Natural killer cell treated with Interleukin-12 subunit alpha and Interleukin-12 subunit beta and Interleukin-15 and Interleukin-18, amount 100 ng/mL, for 72 hours (primary cell): ENCODE measurements around the gene SRM. TPM values are rescaled to one million over a fixed set of nuclear protein-coding genes. Genes with fewer than 3 reads are reported as not detected.
"Not testable (repeated sequence)": the region's sequence is repeated elsewhere in the genome, so short reads cannot be mapped to it uniquely, and the experiment has no call there.

Source experiments
- ATAC-seq, 2 donors: fragments of 150-1000 bp; cut with Tn5 transposase in 1 of 2; sonication (Bioruptor Pico), chemical (Tn5 transposase) in 1 of 2; 2 replicates each; pipeline ENCODE4 v1.10.0; 2021
- DNase-seq: peaks from one replicate; pipeline ENCODE4 v3.0.0; 2022; ENCODE audit warnings: low spot score
- H3K27ac Mint-ChIP-seq, 2 donors: 1 replicate in 1 of 2; 2 replicates in 1 of 2; pipeline ENCODE4 v1.8.0; 2022; ENCODE audit warnings: mixed read lengths in 2 of 2, mild to moderate bottlenecking in 1 of 2, moderate library complexity in 1 of 2
- H3K27me3 Mint-ChIP-seq, 2 donors: 1 replicate in 1 of 2; 2 replicates in 1 of 2; pipeline ENCODE4 v1.8.0; 2022; ENCODE audit warnings: mixed read lengths in 2 of 2
- H3K36me3 Mint-ChIP-seq: one replicate; pipeline ENCODE4 v1.8.0; 2022; ENCODE audit warnings: mixed read lengths
- H3K4me1 Mint-ChIP-seq, 2 donors: 1 replicate in 1 of 2; 2 replicates in 1 of 2; pipeline ENCODE4 v1.8.0; 2022; ENCODE audit warnings: low read depth in 2 of 2, mixed read lengths in 2 of 2, mild to moderate bottlenecking in 1 of 2
- H3K4me3 Mint-ChIP-seq: one replicate; pipeline ENCODE4 v1.8.0; 2022; ENCODE audit warnings: mixed read lengths
- H3K9me3 Mint-ChIP-seq: 2 replicates; pipeline ENCODE4 v1.8.0; 2022; ENCODE audit warnings: mixed read lengths
- total RNA-seq, 2 donors: library from RNA; stranded (reverse); gene quantifications; one replicate each; pipeline ENCODE4 v1.2.3, GENCODE V29; 2022

SRM gene
- total RNA-seq, 2 donors from 2014 or later = 98.2 to 209 TPM

GRCh38 chr1:11058595-11059154, 1.1 kb downstream of the SRM start:
- H3K27me3 Mint-ChIP-seq = no peaks in the 10 kb centered on the region
- no peak for ATAC-seq
- no peaks in the 10 kb centered on the region for H3K36me3 Mint-ChIP-seq
- peak overlapping the region; percentile 82 to 89 for H3K27ac Mint-ChIP-seq
- DNase-seq = no peak
- H3K4me3 Mint-ChIP-seq = peak overlapping the region; percentile 96
- H3K4me1 Mint-ChIP-seq = peaks cover 38 to 39% of the 10 kb centered on the region in 2 donors
- no peaks in the 10 kb centered on the region for H3K9me3 Mint-ChIP-seq

- H3K4me3 Mint-ChIP-seq = peak overlapping the region; percentile 96
- DNase-seq (no peak), ATAC-seq (no peak)
- peaks cover 32 to 33% of the 10 kb centered on the region in 2 donors for H3K4me1 Mint-ChIP-seq
- H3K36me3 Mint-ChIP-seq = no peaks in the 10 kb centered on the region
- no peaks in the 10 kb centered on the region for H3K9me3 Mint-ChIP-seq
- H3K27ac Mint-ChIP-seq = no peak overlapping the region
- H3K27me3 Mint-ChIP-seq = no peaks in the 10 kb centered on the region
Observed at GRCh38 chr1:11058026-11058425, 1.8 kb downstream of the SRM start.

GRCh38 chr1:11057477-11057876, 2.3 kb downstream of the SRM start:
- ATAC-seq (no peak), DNase-seq (no peak)
- Mint-ChIP-seq H3K36me3 (no peaks in the 10 kb centered on the region), H3K9me3 (no peaks in the 10 kb centered on the region), H3K4me3 (peak overlapping the region; percentile 25), H3K27ac (no peak overlapping the region), H3K4me1 (peaks cover 27 to 28% of the 10 kb centered on the region in 2 donors), H3K27me3 (no peaks in the 10 kb centered on the region)

- Mint-ChIP-seq H3K4me3 (no peak overlapping the region), H3K9me3 (no peaks in the 10 kb centered on the region), H3K36me3 (no peaks in the 10 kb centered on the region), H3K4me1 (peaks cover 18 to 23% of the 10 kb centered on the region in 2 donors), H3K27me3 (peaks cover 0 to 2% of the 10 kb centered on the region in 2 donors), H3K27ac (no peak overlapping the region)
- ATAC-seq (no peak), DNase-seq (no peak)
Observed at GRCh38 chr1:11056504-11056903, 3.3 kb downstream of the SRM start.

- DNase-seq (no peak), ATAC-seq (no peak)
- Mint-ChIP-seq H3K27ac (no peak overlapping the region), H3K27me3 (peaks cover 0 to 2% of the 10 kb centered on the region in 2 donors), H3K36me3 (no peaks in the 10 kb centered on the region), H3K9me3 (no peaks in the 10 kb centered on the region), H3K4me3 (no peak overlapping the region), H3K4me1 (peaks cover 12 to 19% of the 10 kb centered on the region in 2 donors)
Observed at GRCh38 chr1:11055676-11056075, 4.1 kb downstream of the SRM start.

DNA sequence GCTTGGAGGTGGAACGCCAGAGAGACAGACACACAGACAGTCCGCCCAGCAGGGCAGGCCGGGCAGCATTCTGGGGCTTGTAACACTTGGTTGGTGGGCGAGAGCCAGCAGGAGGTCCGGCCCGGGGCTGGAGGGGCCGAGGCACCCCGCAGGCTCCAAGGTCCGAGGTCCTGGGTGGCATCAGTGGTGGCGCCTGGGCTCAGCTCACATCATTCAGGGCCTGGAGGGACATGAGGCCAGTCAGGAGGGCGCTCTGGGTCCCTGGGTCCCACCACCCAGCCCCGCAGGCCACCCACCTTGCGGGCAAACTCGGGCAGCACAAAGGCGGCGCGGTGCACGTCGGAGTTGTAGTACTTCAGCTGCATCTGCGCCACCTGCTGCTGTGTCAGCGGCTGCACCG, 5.2 kb downstream of the SRM start:
- Mint-ChIP-seq H3K4me1 (peaks cover 6 to 13% of the 10 kb centered on the region in 2 donors), H3K36me3 (no peaks in the 10 kb centered on the region), H3K9me3 (no peaks in the 10 kb centered on the region), H3K27me3 (peaks cover 0 to 2% of the 10 kb centered on the region in 2 donors), H3K4me3 (no peak overlapping the region), H3K27ac (no peak overlapping the region)
- DNase-seq (no peak), ATAC-seq (no peak)

DNA sequence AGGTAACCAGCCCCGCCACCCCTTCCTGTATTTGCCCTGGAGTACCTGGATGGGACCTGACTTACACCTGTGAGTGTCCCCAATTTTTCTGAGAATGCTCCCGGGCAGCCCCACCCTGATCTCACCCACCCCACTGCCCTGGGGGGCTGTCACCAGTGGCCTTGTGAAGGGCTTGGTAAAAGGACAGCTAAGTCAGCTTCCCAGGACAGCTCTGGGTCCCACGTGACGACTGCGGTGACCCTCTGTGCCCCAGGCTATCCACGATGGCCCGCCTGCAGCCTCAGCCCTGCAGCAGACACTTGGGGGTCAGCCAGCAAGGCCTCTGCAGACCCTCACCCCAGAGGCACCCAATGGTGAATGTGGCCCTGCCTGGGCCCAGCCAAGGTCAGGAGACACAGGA, 5.6 kb downstream of the SRM start:
- ATAC-seq = no peak
- DNase-seq = no peak
- H3K27ac Mint-ChIP-seq = no peak overlapping the region
- peaks cover 0 to 2% of the 10 kb centered on the region in 2 donors for H3K27me3 Mint-ChIP-seq
- H3K4me1 Mint-ChIP-seq = peaks cover 5 to 12% of the 10 kb centered on the region in 2 donors
- no peaks in the 10 kb centered on the region for H3K36me3 Mint-ChIP-seq
- H3K4me3 Mint-ChIP-seq = no peak overlapping the region
- H3K9me3 Mint-ChIP-seq = no peaks in the 10 kb centered on the region

DNA sequence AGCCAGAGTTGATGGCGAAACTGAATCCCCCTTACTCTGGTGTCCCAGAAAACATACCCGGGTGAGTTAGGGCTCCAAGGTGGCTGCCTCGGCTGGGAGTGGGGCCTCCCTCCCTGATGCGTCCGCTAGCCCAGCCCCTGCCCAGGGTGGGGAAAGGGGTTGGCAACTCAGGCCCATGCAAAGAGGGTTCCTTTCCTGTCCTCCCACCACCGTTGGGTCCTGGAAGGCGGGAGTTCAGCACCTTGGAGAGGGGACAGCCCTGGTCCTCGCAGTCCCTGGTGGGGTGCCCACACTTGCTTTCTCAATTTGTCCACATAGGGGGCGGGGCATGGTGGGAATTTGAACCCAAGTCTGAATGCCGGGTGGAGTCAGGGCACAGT, 6.1 kb downstream of the SRM start:
- H3K27me3 Mint-ChIP-seq = peaks cover 0 to 2% of the 10 kb centered on the region in 2 donors
- ATAC-seq = no peak
- no peaks in the 10 kb centered on the region for H3K36me3 Mint-ChIP-seq
- H3K4me3 Mint-ChIP-seq = no peak overlapping the region
- H3K9me3 Mint-ChIP-seq = no peaks in the 10 kb centered on the region
- no peak overlapping the region for H3K27ac Mint-ChIP-seq
- DNase-seq = no peak
- peaks cover under 1 to 7% of the 10 kb centered on the region in 2 donors for H3K4me1 Mint-ChIP-seq

GRCh38 chr1:11052839-11053757, 6.7 kb downstream of the SRM start:
- no peak overlapping the region for H3K4me3 Mint-ChIP-seq
- H3K27me3 Mint-ChIP-seq = peaks cover 0 to 2% of the 10 kb centered on the region in 2 donors
- no peak overlapping the region for H3K27ac Mint-ChIP-seq
- H3K36me3 Mint-ChIP-seq = no peaks in the 10 kb centered on the region
- ATAC-seq = peak in 1 of 2 donors; percentile 11
- no peaks in the 10 kb centered on the region for H3K9me3 Mint-ChIP-seq
- DNase-seq = no peak
- peaks cover 0 to 4% of the 10 kb centered on the region in 2 donors for H3K4me1 Mint-ChIP-seq

- Mint-ChIP-seq H3K27ac (peak overlapping the region in 1 of 2 donors; percentile 23), H3K4me1 (peaks cover 0 to 4% of the 10 kb centered on the region in 2 donors), H3K27me3 (peaks cover 0 to 2% of the 10 kb centered on the region in 2 donors), H3K9me3 (no peaks in the 10 kb centered on the region), H3K36me3 (no peaks in the 10 kb centered on the region), H3K4me3 (no peak overlapping the region)
- peak in 1 of 2 donors; percentile 37 for ATAC-seq
- no peak for DNase-seq
Observed at GRCh38 chr1:11051781-11052511, 7.9 kb downstream of the SRM start.

- H3K36me3 Mint-ChIP-seq, H3K9me3 Mint-ChIP-seq, H3K4me1 Mint-ChIP-seq, H3K27me3 Mint-ChIP-seq, ATAC-seq, H3K4me3 Mint-ChIP-seq, H3K27ac Mint-ChIP-seq, DNase-seq: not testable (repeated sequence)
Observed at GRCh38 chr1:11051121-11051520, 8.7 kb downstream of the SRM start.

DNA sequence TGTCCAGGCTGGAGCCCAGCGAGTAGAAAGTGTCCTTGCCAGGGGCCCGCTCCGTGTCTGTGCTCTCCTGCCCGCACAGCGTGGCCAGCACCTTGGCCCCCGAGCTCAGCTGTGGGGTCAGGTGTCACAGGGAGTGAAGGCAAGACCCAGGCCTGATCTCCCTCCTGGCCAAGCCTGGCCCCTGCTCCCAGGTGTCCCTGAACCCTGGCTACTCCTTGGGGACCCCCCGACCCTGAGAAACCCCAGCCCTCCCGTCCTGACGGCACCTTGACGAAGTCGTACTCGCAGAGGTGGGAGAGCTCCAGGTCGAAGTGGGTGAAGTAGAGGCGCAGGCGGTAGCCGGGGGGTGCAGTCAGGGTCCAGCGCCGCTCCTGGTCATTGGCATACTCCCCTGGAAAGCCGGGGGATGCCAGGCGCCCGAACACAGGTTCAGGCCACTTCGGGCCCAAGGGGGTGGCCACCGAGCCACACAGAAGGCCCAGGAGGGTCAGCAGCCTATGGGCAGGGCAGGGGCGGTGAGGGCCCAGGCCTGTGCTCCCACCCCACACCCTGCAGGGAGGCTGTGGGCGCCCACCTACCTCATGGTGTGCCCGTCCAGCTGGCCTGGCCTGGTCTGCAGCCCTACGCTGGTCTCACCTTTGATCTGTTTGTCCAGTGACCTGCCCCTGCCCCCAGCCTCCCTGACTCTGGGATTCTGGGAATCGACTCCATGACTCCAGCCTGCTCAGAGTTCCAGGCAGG, 13.0 kb downstream of the SRM start, which contains the start of gene MASP2:
Gene MASP2, minus strand, starts transcription at position 615 of the 741 bp plus-strand sequence. Its CDS starts 32 bp downstream, at position 583.
- no peak for DNase-seq
- H3K27ac Mint-ChIP-seq = no peak within 1 kb of the TSS

GRCh38 chr1:11046270-11046566, 13.6 kb downstream of the SRM start:
- Mint-ChIP-seq H3K27ac (no peak overlapping the region), H3K36me3 (no peaks in the 10 kb centered on the region), H3K4me1 (no peaks in the 10 kb centered on the region), H3K4me3 (no peak overlapping the region), H3K27me3 (no peaks in the 10 kb centered on the region), H3K9me3 (no peaks in the 10 kb centered on the region)
- DNase-seq (no peak), ATAC-seq (no peak)

More for the DNA sequence above, 13.0 kb downstream of the SRM start, which contains the start of gene MASP2:
- Mint-ChIP-seq H3K27me3 (no peaks in the 10 kb centered on the region), H3K4me1 (no peaks in the 10 kb centered on the region), H3K4me3 (no peak within 1 kb of the TSS), H3K9me3 (no peaks in the 10 kb centered on the region), H3K36me3 (no peaks in the 10 kb centered on the region)
- ATAC-seq = peak in 1 of 2 donors; percentile 13
